BJ (cell line): Measurements from ENCODE around the gene BTRC. TPM values are rescaled to one million over a fixed set of nuclear protein-coding genes. Genes with fewer than 3 reads are reported as not detected.

Source experiments
- CTCF ChIA-PET: fragments of 350-600 bp; formaldehyde crosslinking; extraction: SDS; loops from one replicate; lab custom pipeline; 2021; ENCODE audit warnings: antibody characterized with exemption, inconsistent platforms; lab: Yijun Ruan, JAX
- POLR2A ChIA-PET: fragments of 300-600 bp; sonication (Branson Sonifier 250); formaldehyde crosslinking; extraction: SDS; loops from one replicate; lab custom pipeline; 2021; ENCODE audit warnings: antibody characterized with exemption; lab: Charles Lee
- DNase-seq: peaks from one replicate; pipeline ENCODE4 v3.0.0-alpha.2; 2011; ENCODE audit warnings: low read depth
- H3K27me3 ChIP-seq: 2 replicates; pipeline ENCODE4 v1.6.0; 2011; ENCODE audit warnings: low read length; ENCODE audit not compliant: control insufficient read depth, insufficient read depth
- H3K36me3 ChIP-seq: 2 replicates; pipeline ENCODE4 v1.5.1; 2011; ENCODE audit warnings: low read length; ENCODE audit not compliant: control insufficient read depth, insufficient read depth
- H3K4me3 ChIP-seq: 2 replicates; pipeline ENCODE4 v1.5.1; 2011; ENCODE audit warnings: low read depth, mild to moderate bottlenecking, control low read depth, low read length
- polyA plus RNA-seq: library from polyadenylated mRNA; depleted of rRNA; stranded (reverse); fragments of >200 nt; gene quantifications from 2 replicates; pipeline ENCODE4 v1.2.3, GENCODE V29; 2011
- TF ChIP-seq, protein P1 (sequence below): IDR thresholded peaks from 2 replicates; pipeline ENCODE4 v1.5.1; 2011; ENCODE audit warnings: low read depth, mild to moderate bottlenecking, control low read depth, inconsistent platforms, low read length, moderate library complexity; ENCODE audit not compliant: insufficient read depth

BTRC gene
- polyA plus RNA-seq, 1 experiment = 9.1 TPM

DNA sequence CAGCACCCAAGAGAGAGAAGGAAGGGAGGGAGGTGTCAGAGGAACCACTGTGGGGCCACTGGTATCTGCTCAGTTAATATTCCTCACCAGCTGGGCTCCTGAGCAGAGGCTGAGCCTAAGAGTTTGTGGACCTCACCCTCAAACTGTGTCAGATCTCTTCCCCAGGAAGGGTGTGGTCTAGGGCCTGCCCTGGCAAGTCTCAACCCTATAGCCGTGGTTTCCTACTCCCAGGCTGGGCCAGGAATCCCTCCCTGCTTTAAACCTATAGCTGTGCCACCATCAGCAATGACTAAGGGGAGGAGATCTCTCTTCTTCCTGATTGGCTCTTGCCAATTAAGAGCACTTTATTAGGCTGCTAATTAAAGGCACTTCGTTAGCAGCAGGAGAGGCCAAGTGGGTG is 204.2 kb downstream of the BTRC start:
- Histone ChIP-seq H3K27me3 (0 out of 2 replicates have a peak, but pooled peaks cover 1% of the 10 kb centered on the region), H3K4me3 (no peak overlapping the region), H3K36me3 (peaks cover 1% of the 10 kb centered on the region)
- TF ChIP-seq, protein P1, sequence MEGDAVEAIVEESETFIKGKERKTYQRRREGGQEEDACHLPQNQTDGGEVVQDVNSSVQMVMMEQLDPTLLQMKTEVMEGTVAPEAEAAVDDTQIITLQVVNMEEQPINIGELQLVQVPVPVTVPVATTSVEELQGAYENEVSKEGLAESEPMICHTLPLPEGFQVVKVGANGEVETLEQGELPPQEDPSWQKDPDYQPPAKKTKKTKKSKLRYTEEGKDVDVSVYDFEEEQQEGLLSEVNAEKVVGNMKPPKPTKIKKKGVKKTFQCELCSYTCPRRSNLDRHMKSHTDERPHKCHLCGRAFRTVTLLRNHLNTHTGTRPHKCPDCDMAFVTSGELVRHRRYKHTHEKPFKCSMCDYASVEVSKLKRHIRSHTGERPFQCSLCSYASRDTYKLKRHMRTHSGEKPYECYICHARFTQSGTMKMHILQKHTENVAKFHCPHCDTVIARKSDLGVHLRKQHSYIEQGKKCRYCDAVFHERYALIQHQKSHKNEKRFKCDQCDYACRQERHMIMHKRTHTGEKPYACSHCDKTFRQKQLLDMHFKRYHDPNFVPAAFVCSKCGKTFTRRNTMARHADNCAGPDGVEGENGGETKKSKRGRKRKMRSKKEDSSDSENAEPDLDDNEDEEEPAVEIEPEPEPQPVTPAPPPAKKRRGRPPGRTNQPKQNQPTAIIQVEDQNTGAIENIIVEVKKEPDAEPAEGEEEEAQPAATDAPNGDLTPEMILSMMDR = no peak
- ChIA-PET POLR2A (no interaction called here), CTCF (interaction anchor here (0.6 to 5.4 kb wide), 3 partner anchors 11 to 345 kb away, joined by 3 to 32 read pairs (median 3); no protein-coding TSS in a partner anchor)
- no peak for DNase-seq

DNA sequence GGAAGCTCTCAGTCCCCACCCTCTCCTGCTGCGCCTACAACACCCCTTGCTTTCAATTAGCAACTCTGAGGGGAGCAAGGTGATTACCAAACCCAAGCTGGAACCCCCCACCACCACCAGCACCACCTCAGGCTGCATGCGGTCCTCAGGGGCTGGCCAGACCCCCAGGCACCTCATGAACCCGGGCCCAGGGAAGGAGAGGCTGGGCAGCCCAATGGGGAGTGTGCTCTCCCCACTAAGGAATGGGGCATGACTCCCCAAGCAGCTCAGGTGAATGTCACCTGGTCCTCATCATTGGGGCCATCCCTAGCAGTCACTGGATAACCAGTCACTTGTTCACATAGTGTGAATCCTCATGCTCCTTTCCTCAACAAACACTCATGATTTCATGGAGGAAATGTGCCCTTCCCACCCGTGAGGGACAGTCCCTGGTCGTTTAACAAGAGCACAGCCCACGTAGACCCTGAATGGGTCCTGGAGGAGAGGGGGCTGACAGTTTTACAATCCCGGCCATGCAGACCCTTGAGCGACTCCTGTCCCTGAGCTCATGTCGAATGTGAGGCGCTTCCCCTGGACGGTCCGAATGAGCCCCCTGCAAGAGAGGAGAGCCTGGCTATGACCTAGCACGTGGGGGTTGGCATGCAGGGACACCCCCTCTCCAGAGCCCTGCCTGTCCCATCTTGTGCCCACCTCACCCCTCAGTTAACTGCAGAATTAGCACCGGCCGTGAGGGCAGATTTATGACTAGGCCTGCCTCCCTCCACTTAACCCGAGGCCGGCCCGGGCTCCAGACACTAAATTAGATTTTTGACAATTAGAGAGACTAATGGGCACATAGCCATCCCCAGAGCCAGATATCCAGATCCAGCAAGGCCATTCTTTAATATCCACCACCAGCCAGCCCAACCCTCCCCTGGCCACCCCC is 205.0 kb downstream of the BTRC start:
- DNase-seq = no peak
- Histone ChIP-seq H3K36me3 (peaks cover 1% of the 10 kb centered on the region), H3K4me3 (no peak overlapping the region), H3K27me3 (peaks cover 1% of the 10 kb centered on the region; the same call in 1 of the 2 replicates)
- ChIA-PET POLR2A (interaction anchor here (0.5 kb wide), 1 partner anchor 449 kb away, joined by 4 read pairs; no protein-coding TSS in a partner anchor), CTCF (interaction anchor here (0.6 to 5.4 kb wide), 3 partner anchors 10 to 345 kb away, joined by 3 to 32 read pairs (median 3); no protein-coding TSS in a partner anchor)
- TF ChIP-seq, protein P1 = no peak

DNA sequence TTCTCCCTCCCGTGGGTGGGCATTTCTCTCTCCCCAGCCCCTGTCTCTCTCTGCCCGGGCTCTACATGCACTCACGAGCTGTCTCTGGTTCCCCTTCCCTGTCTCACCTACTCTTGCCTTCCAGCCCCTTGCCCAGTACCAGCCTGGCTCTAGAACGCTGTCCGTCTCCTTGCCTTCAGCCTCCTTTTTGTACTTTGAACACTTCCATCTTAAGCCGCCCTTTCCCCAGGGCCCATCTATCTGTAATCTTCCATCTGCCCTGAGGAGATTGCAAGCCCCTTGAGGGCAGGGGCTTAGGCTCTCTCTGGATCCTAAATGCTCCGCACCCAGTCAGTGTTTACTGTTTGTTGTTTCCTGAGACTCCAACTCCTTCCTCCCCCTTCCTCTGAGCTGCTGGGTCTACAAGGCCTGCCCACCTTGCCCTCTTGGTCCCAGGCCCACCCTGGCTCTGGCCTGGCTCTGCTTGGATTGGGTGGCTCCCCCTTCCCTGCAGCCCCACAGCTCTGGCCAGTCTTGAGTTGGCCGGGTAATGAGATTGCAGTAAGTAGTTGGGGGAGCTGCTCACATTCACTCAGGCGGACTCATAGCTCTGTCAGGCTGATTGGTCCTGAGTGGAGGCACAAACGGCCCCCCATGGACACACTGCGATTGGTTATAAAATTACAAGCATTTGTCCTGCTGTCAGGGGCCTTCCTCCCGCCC is 205.8 kb downstream of the BTRC start:
- ChIA-PET CTCF (interaction anchor here (3.3 kb wide), 1 partner anchor 11 kb away, joined by 28 read pairs; no protein-coding TSS in a partner anchor), POLR2A (interaction anchor here (0.5 kb wide), 1 partner anchor 448 kb away, joined by 4 read pairs; no protein-coding TSS in a partner anchor)

DNA sequence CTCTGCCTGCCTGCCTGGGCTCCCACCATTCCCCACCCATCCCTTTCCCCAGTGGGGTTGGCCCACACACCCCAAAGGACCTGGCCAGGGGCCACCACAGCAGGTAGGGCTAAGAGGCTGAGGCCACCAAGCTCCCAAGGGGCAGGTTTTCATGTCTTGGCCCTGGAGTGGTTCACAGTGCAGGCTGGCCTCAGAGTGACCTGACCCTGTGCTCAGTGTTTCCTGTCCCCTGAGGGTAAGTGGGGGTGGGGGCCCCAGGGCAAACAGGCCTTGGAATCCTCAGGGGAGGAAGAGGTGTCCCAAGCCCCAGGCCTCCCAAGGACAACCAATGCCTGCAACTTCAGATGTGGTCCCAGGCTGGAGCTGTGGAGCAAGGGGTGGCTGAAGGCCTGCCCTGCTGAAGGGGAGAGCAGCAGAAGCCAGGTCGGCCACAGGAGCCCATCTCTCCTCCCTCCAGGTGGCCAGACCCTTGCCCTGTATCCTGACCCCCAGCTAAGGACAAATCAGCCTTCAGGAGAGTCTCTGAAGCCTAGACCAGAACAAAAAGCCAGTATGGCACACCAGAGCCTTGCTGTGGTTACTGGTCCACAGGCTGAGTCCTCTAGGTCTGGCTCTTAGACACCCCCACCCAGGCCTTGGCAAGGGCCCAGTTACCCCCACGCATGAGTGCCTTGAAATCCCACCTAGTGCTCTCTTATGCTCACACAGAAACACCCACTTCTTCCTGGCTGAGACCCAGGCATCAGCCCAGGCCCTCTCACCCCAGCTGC is 206.5 kb downstream of the BTRC start:
- DNase-seq = no peak
- TF ChIP-seq, protein P1 = no peak
- Histone ChIP-seq H3K27me3 (peaks cover 5% of the 10 kb centered on the region; the same call in 1 of the 2 replicates), H3K4me3 (no peak overlapping the region), H3K36me3 (no peaks in the 10 kb centered on the region; the same call in 1 of the 2 replicates)
- CTCF ChIA-PET = interaction anchor here (0.9 to 3.3 kb wide), 2 partner anchors 10 to 94 kb away, joined by 3 to 28 read pairs; no protein-coding TSS in a partner anchor
- POLR2A ChIA-PET = no interaction called here

More for the DNA sequence above, 205.8 kb downstream of the BTRC start:
- H3K36me3 ChIP-seq = no peaks in the 10 kb centered on the region; the same call in 1 of the 2 replicates
- peaks cover 2% of the 10 kb centered on the region; the same call in 1 of the 2 replicates for H3K27me3 ChIP-seq
- no peak for DNase-seq
- TF ChIP-seq, protein P1 = no peak
- no peak overlapping the region for H3K4me3 ChIP-seq
